Esophagus muscularis mucosa (tissue), 2 donors: ENCODE measurements around the gene PRR20G.

ENCODE experiments used
- POLR2A ChIP-seq: fragments of 450-650 bp; IDR thresholded peaks from one replicate; pipeline ENCODE4 v1.6.1; 2017; ENCODE audit warnings: antibody characterized with exemption, moderate library complexity, mild to moderate bottlenecking, low read depth
- POLR2AphosphoS5 ChIP-seq, 2 donors: sonication (generic); formaldehyde crosslinking; IDR thresholded peaks; one replicate each; pipeline ENCODE4 v1.6.1; 2017; ENCODE audit warnings: antibody characterized with exemption in 2 of 2

DNA sequence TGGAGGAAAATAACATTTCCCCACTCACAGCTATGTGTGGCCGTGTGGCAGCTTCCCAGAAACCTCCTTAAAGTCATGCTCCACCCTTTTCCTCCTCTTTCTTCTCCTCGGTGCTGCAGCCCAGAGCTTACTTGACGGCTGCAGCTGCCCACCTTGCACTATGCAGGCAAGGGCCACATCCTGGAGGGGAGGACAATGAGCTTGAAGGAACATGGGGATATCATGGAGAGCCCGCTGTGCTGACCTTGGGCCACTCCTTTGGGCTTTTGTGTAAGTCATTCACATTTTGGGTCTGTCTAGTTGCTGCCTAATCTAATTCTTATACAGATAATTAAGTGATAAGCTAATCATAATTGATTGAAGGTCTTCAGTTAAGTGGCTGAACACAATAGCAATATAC, 28.0 kb downstream of the PRR20G start:
- no peak for TF ChIP-seq POLR2AphosphoS5 (IDR thresholded peaks at IDR 0.05)
- no peak for TF ChIP-seq POLR2A
